ENCODE data around the gene GAS2L1.
"Not testable (repeated sequence)": the region's sequence is repeated elsewhere in the genome, so short reads cannot be mapped to it uniquely, and the experiment has no call there.

The GAS2L1 gene

DNA sequence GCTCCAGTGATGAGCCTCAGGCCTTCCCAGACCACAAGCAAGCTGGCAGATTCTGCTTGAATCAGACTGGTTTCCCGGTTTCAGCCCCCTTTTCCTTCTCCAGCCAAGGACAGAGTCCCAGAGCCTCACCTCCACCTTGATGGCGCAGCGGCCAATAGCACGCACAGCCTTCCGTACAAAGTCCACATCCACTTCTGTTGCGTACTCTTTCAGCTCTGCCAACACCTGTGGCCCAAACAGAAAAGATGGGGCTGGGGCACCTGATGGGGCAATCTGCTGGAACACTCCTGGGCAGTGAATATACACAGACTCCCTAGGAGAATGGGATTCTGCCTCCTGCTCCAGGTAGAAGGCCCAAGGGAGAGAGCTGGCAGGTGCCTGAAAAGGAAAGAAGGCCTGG, 44.6 kb downstream of the GAS2L1 start:
- Histone ChIP-seq H3K9me3 (ENCODE audit: control insufficient read depth, low read length) (no peaks in the 10 kb centered on the region), H3K36me3 (ENCODE audit: control insufficient read depth, insufficient read depth, low read length) (peaks cover 88% of the 10 kb centered on the region), H3K27ac (ENCODE audit: insufficient read depth, low read length, poor library complexity, severe bottlenecking) (no peak overlapping the region), H3K4me3 (ENCODE audit: insufficient read depth, low read depth, low read length, poor library complexity, severe bottlenecking) (no peak overlapping the region), H3K4me1 (ENCODE audit: control insufficient read depth, insufficient read depth, low read length, poor library complexity, severe bottlenecking) (no peaks in the 10 kb centered on the region), H3K27me3 (replicated peaks; ENCODE audit: control insufficient read depth, insufficient read depth, low read length, poor library complexity, severe bottlenecking) (no peaks in the 10 kb centered on the region)
- no peak for DNase-seq

DNA sequence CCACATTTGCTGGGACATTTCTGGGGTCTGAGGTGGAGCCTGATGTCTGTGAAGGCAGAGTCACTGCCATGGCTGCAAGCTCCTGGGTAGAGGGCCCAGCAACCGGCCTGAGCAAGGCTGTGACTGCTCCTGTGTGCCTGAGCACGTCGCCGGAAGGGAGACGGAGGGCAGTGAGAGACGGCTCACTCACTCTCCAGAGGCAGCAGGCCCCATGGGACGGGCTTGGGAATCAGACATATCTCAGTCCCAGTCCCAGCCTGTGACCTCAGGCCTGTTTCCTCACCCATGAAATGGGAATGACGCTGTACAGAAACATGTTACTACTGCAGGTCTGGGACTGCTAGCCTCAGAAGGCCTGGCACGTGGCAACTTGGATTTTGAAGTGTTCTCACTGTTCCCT, 45.4 kb downstream of the GAS2L1 start:
- no peak for DNase-seq
- Histone ChIP-seq H3K36me3 (ENCODE audit: control insufficient read depth, insufficient read depth, low read length) (peaks cover 88% of the 10 kb centered on the region), H3K9me3 (ENCODE audit: control insufficient read depth, low read length) (no peaks in the 10 kb centered on the region), H3K27ac (ENCODE audit: insufficient read depth, low read length, poor library complexity, severe bottlenecking) (no peak overlapping the region), H3K27me3 (replicated peaks; ENCODE audit: control insufficient read depth, insufficient read depth, low read length, poor library complexity, severe bottlenecking) (no peaks in the 10 kb centered on the region), H3K4me1 (ENCODE audit: control insufficient read depth, insufficient read depth, low read length, poor library complexity, severe bottlenecking) (no peaks in the 10 kb centered on the region), H3K4me3 (ENCODE audit: insufficient read depth, low read depth, low read length, poor library complexity, severe bottlenecking) (no peak overlapping the region)

DNA sequence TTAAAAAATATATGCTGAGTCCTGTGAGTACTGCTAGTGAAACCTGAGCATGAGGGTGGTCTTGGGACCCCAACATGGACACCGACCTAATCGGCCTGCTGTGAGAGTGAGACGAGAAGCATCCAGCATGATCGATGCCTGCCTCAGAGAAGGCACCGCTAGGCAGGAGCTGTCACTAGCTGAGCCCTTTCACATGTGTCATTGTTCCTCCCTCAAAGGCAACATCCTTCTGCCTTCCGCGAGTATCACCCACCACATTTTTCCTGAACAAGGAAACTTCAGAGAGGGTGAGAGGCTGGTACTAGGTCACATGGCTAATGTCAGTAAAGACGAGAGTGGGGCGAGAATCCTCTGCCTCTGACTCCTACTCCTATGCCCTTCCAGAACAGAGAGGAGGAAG, 46.3 kb downstream of the GAS2L1 start:
- no peak overlapping the region for H3K27ac ChIP-seq (ENCODE audit: insufficient read depth, low read length, poor library complexity, severe bottlenecking)
- no peak overlapping the region for H3K4me3 ChIP-seq (ENCODE audit: insufficient read depth, low read depth, low read length, poor library complexity, severe bottlenecking)
- no peaks in the 10 kb centered on the region for H3K9me3 ChIP-seq (ENCODE audit: control insufficient read depth, low read length)
- H3K4me1 ChIP-seq (ENCODE audit: control insufficient read depth, insufficient read depth, low read length, poor library complexity, severe bottlenecking), result no peaks in the 10 kb centered on the region
- no peaks in the 10 kb centered on the region for H3K27me3 ChIP-seq (replicated peaks; ENCODE audit: control insufficient read depth, insufficient read depth, low read length, poor library complexity, severe bottlenecking)
- DNase-seq, result no peak
- H3K36me3 ChIP-seq (ENCODE audit: control insufficient read depth, insufficient read depth, low read length), result peaks cover 81% of the 10 kb centered on the region

GRCh38 chr22:29353286-29353685, 46.8 kb downstream of the GAS2L1 start:
- no peak for DNase-seq
- no peak overlapping the region for H3K27ac ChIP-seq (ENCODE audit: insufficient read depth, low read length, poor library complexity, severe bottlenecking)
- peaks cover 86% of the 10 kb centered on the region for H3K36me3 ChIP-seq (ENCODE audit: control insufficient read depth, insufficient read depth, low read length)
- no peaks in the 10 kb centered on the region for H3K4me1 ChIP-seq (ENCODE audit: control insufficient read depth, insufficient read depth, low read length, poor library complexity, severe bottlenecking)
- H3K4me3 ChIP-seq (ENCODE audit: insufficient read depth, low read depth, low read length, poor library complexity, severe bottlenecking), result no peak overlapping the region
- H3K27me3 ChIP-seq (replicated peaks; ENCODE audit: control insufficient read depth, insufficient read depth, low read length, poor library complexity, severe bottlenecking), result no peaks in the 10 kb centered on the region
- no peaks in the 10 kb centered on the region for H3K9me3 ChIP-seq (ENCODE audit: control insufficient read depth, low read length)

DNA sequence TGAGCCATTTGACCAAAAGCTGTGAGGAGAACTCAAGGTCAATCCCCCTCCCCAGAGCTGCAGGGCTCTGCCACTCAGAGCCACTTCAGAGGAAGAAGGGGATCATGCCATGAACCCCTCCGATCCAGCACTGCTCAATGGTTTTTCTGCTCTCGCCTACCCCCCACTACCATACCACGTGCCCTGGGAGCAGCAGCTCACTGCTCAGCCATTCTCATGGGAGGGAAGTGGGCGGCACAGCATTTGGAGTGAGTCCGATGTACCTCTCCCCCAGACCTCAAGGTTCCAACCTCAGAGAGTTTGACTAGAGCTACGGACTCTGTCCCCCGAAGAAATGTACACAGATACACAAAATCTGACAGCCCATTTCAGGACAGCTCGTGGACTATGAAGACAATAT, 47.4 kb downstream of the GAS2L1 start:
- H3K36me3 ChIP-seq (ENCODE audit: control insufficient read depth, insufficient read depth, low read length), result peaks cover 84% of the 10 kb centered on the region
- no peaks in the 10 kb centered on the region for H3K27me3 ChIP-seq (replicated peaks; ENCODE audit: control insufficient read depth, insufficient read depth, low read length, poor library complexity, severe bottlenecking)
- DNase-seq, result no peak
- H3K9me3 ChIP-seq (ENCODE audit: control insufficient read depth, low read length), result no peaks in the 10 kb centered on the region
- no peaks in the 10 kb centered on the region for H3K4me1 ChIP-seq (ENCODE audit: control insufficient read depth, insufficient read depth, low read length, poor library complexity, severe bottlenecking)
- no peak overlapping the region for H3K27ac ChIP-seq (ENCODE audit: insufficient read depth, low read length, poor library complexity, severe bottlenecking)
- H3K4me3 ChIP-seq (ENCODE audit: insufficient read depth, low read depth, low read length, poor library complexity, severe bottlenecking), result no peak overlapping the region

- H3K4me3 ChIP-seq (ENCODE audit: insufficient read depth, low read depth, low read length, poor library complexity, severe bottlenecking); H3K27me3 ChIP-seq (replicated peaks; ENCODE audit: control insufficient read depth, insufficient read depth, low read length, poor library complexity, severe bottlenecking); H3K4me1 ChIP-seq (ENCODE audit: control insufficient read depth, insufficient read depth, low read length, poor library complexity, severe bottlenecking); H3K27ac ChIP-seq (ENCODE audit: insufficient read depth, low read length, poor library complexity, severe bottlenecking); H3K9me3 ChIP-seq (ENCODE audit: control insufficient read depth, low read length); DNase-seq: not testable (repeated sequence)
- peaks cover 63% of the 10 kb centered on the region for H3K36me3 ChIP-seq (ENCODE audit: control insufficient read depth, insufficient read depth, low read length)
These were observed 50.9 kb downstream of the GAS2L1 start for GRCh38 chr22:29357193-29357890.

- no peaks in the 10 kb centered on the region for H3K4me1 ChIP-seq (ENCODE audit: control insufficient read depth, insufficient read depth, low read length, poor library complexity, severe bottlenecking)
- H3K36me3 ChIP-seq (ENCODE audit: control insufficient read depth, insufficient read depth, low read length), result peaks cover 43% of the 10 kb centered on the region
- no peaks in the 10 kb centered on the region for H3K27me3 ChIP-seq (replicated peaks; ENCODE audit: control insufficient read depth, insufficient read depth, low read length, poor library complexity, severe bottlenecking)
- no peaks in the 10 kb centered on the region for H3K9me3 ChIP-seq (ENCODE audit: control insufficient read depth, low read length)
- H3K4me3 ChIP-seq (ENCODE audit: insufficient read depth, low read depth, low read length, poor library complexity, severe bottlenecking), result no peak overlapping the region
- DNase-seq, result no peak
- no peak overlapping the region for H3K27ac ChIP-seq (ENCODE audit: insufficient read depth, low read length, poor library complexity, severe bottlenecking)
These were observed 53.0 kb downstream of the GAS2L1 start for GRCh38 chr22:29359469-29359868.
